Large intestine (tissue), 12 donors: ENCODE data around the gene OR4C45. TPM values are rescaled to one million over a fixed set of nuclear protein-coding genes. Genes with fewer than 3 reads are reported as not detected.
"Not testable (repeated sequence)": the region's sequence is repeated elsewhere in the genome, so short reads cannot be mapped to it uniquely, and the experiment has no call there.

Experiments
- DNase-seq, 2 donors: peaks; one replicate each; pipeline versions ENCODE4 v3.0.0 to v3.0.0-alpha.2; 2013
- H3K27ac ChIP-seq: one replicate; pipeline ENCODE4 v1.5.1; 2013; ENCODE audit warnings: low read length
- H3K27me3 ChIP-seq: 2 replicates; pipeline ENCODE4 v1.6.1; 2013; ENCODE audit warnings: low read length; ENCODE audit not compliant: control insufficient read depth, insufficient read depth
- H3K36me3 ChIP-seq: 2 replicates; pipeline ENCODE4 v1.6.1; 2013; ENCODE audit warnings: low read length; ENCODE audit not compliant: control insufficient read depth, insufficient read depth
- H3K4me1 ChIP-seq: one replicate; pipeline ENCODE4 v1.6.1; 2013; ENCODE audit warnings: low read length; ENCODE audit not compliant: control insufficient read depth, insufficient read depth
- H3K4me3 ChIP-seq: one replicate; pipeline ENCODE4 v1.5.1; 2013; ENCODE audit warnings: low read length
- H3K9me3 ChIP-seq: one replicate; pipeline ENCODE4 v1.6.1; 2013; ENCODE audit warnings: mild to moderate bottlenecking, low read depth, low read length, moderate library complexity; ENCODE audit not compliant: control insufficient read depth
- WGBS: methylation state at CpG from one replicate; pipeline ENCODE4 v1.1.5; 2013; ENCODE audit warnings: low lambda C conversion rate; ENCODE audit not compliant: insufficient coverage; 5-methylcytosine and 5-hydroxymethylcytosine counted together
- long read RNA-seq, 11 donors: transcript quantifications; one replicate each; lab custom pipeline, GENCODE V29; 2026
- polyA plus RNA-seq: library from polyadenylated mRNA; unstranded; fragments of 120-200 nt; gene quantifications from one replicate; pipeline ENCODE4 v1.2.1, GENCODE V29; 2013

OR4C45 gene
- polyA plus RNA-seq, result not detected
- long read RNA-seq, donor 1, result 0 reads
- long read RNA-seq, donor 2, result 0 reads
- long read RNA-seq, donor 3, result 0 reads
- long read RNA-seq, donor 4, result 0 reads
- long read RNA-seq, donor 5, result 0 reads
- long read RNA-seq, donor 6, result 0 reads
- long read RNA-seq, donor 7, result 0 reads
- long read RNA-seq, donor 8, result 0 reads
- long read RNA-seq, donor 9, result 0 reads
- long read RNA-seq, donor 10, result 0 reads
- long read RNA-seq, donor 11, result 0 reads

GRCh38 chr11:50032574-50032973 is at the start of gene OR4C45:
Gene OR4C45 (plus strand): TSS chr11:50032874.
- Histone ChIP-seq H3K4me3 (no peak within 1 kb of the TSS), H3K27me3 (no peaks in the 10 kb centered on the region), H3K4me1 (no peaks in the 10 kb centered on the region), H3K9me3 (peaks cover 8% of the 10 kb centered on the region), H3K36me3 (no peaks in the 10 kb centered on the region), H3K27ac (no peak within 1 kb of the TSS)
- no peak for DNase-seq

- DNase-seq, result no peak
- H3K9me3 ChIP-seq, result peaks cover 3% of the 10 kb centered on the region
Observed at GRCh38 chr11:49995565-49995964, 37.1 kb upstream of the OR4C45 start.

GRCh38 chr11:50030193-50030592 is 2.5 kb upstream of the OR4C45 start:
- no peak for DNase-seq
- no peaks in the 10 kb centered on the region for H3K27me3 ChIP-seq
- no peak overlapping the region for H3K4me3 ChIP-seq
- H3K27ac ChIP-seq, result no peak overlapping the region
- no peaks in the 10 kb centered on the region for H3K4me1 ChIP-seq
- H3K36me3 ChIP-seq, result no peaks in the 10 kb centered on the region
- peaks cover 7% of the 10 kb centered on the region for H3K9me3 ChIP-seq
- no CpG with 5 or more reads among the region's 1 CpG for WGBS

More at GRCh38 chr11:49995565-49995964, 37.1 kb upstream of the OR4C45 start:
- no CpG with 5 or more reads among the region's 6 CpGs for WGBS
- Histone ChIP-seq H3K36me3 (no peaks in the 10 kb centered on the region), H3K27ac (no peak overlapping the region), H3K4me1 (no peaks in the 10 kb centered on the region), H3K27me3 (no peaks in the 10 kb centered on the region), H3K4me3 (no peak overlapping the region)

- not testable (repeated sequence) for H3K36me3 ChIP-seq, H3K4me1 ChIP-seq, DNase-seq, H3K27ac ChIP-seq, H3K4me3 ChIP-seq, H3K27me3 ChIP-seq
- peaks cover 11% of the 10 kb centered on the region for H3K9me3 ChIP-seq
Observed at GRCh38 chr11:50036239-50036638, 3.6 kb downstream of the OR4C45 start.

GRCh38 chr11:50037251-50037650 is 4.6 kb downstream of the OR4C45 start:
- Histone ChIP-seq H3K27ac (no peak overlapping the region), H3K36me3 (no peaks in the 10 kb centered on the region), H3K4me3 (no peak overlapping the region), H3K27me3 (no peaks in the 10 kb centered on the region), H3K4me1 (no peaks in the 10 kb centered on the region), H3K9me3 (peaks cover 11% of the 10 kb centered on the region)
- no CpG with 5 or more reads among the region's 1 CpG for WGBS
- no peak for DNase-seq

GRCh38 chr11:50044647-50045046 is 12.0 kb downstream of the OR4C45 start:
- H3K36me3 ChIP-seq, result no peaks in the 10 kb centered on the region
- no peak for DNase-seq
- no peak overlapping the region for H3K27ac ChIP-seq
- 100% methylated on average over 1 of the region's 2 CpGs for WGBS
- H3K27me3 ChIP-seq, result no peaks in the 10 kb centered on the region
- no peaks in the 10 kb centered on the region for H3K4me1 ChIP-seq
- H3K9me3 ChIP-seq, result no peaks in the 10 kb centered on the region
- no peak overlapping the region for H3K4me3 ChIP-seq

- H3K4me1 ChIP-seq, H3K9me3 ChIP-seq, H3K27ac ChIP-seq, H3K27me3 ChIP-seq, H3K4me3 ChIP-seq, H3K36me3 ChIP-seq, DNase-seq: not testable (repeated sequence)
- WGBS, result no CpG with 5 or more reads among the region's 22 CpGs
Observed at GRCh38 chr11:50063056-50063455, 30.4 kb downstream of the OR4C45 start.

GRCh38 chr11:50070389-50070788 is 37.7 kb downstream of the OR4C45 start:
- Histone ChIP-seq H3K36me3 (no peaks in the 10 kb centered on the region), H3K27me3 (no peaks in the 10 kb centered on the region), H3K27ac (no peak overlapping the region), H3K4me3 (no peak overlapping the region), H3K4me1 (no peaks in the 10 kb centered on the region), H3K9me3 (peaks cover 43% of the 10 kb centered on the region)
- no CpG with 5 or more reads among the region's 3 CpGs for WGBS
- DNase-seq, result no peak

GRCh38 chr11:50071584-50072225 is 39.0 kb downstream of the OR4C45 start:
- no peak overlapping the region for H3K27ac ChIP-seq
- no peaks in the 10 kb centered on the region for H3K36me3 ChIP-seq
- H3K27me3 ChIP-seq, result no peaks in the 10 kb centered on the region
- H3K4me3 ChIP-seq, result no peak overlapping the region
- DNase-seq, result no peak
- WGBS, result no CpG with 5 or more reads among the region's 9 CpGs
- no peaks in the 10 kb centered on the region for H3K4me1 ChIP-seq
- peaks cover 54% of the 10 kb centered on the region for H3K9me3 ChIP-seq

- Histone ChIP-seq H3K27ac (no peak overlapping the region), H3K4me3 (no peak overlapping the region), H3K27me3 (no peaks in the 10 kb centered on the region), H3K9me3 (peaks cover 62% of the 10 kb centered on the region), H3K4me1 (no peaks in the 10 kb centered on the region), H3K36me3 (no peaks in the 10 kb centered on the region)
- no peak for DNase-seq
- WGBS, result 87% methylated on average over 3 of the region's 12 CpGs
Observed at GRCh38 chr11:50072226-50073112, 39.8 kb downstream of the OR4C45 start.
